Measurements from ENCODE around the gene JAG2.

DNA sequence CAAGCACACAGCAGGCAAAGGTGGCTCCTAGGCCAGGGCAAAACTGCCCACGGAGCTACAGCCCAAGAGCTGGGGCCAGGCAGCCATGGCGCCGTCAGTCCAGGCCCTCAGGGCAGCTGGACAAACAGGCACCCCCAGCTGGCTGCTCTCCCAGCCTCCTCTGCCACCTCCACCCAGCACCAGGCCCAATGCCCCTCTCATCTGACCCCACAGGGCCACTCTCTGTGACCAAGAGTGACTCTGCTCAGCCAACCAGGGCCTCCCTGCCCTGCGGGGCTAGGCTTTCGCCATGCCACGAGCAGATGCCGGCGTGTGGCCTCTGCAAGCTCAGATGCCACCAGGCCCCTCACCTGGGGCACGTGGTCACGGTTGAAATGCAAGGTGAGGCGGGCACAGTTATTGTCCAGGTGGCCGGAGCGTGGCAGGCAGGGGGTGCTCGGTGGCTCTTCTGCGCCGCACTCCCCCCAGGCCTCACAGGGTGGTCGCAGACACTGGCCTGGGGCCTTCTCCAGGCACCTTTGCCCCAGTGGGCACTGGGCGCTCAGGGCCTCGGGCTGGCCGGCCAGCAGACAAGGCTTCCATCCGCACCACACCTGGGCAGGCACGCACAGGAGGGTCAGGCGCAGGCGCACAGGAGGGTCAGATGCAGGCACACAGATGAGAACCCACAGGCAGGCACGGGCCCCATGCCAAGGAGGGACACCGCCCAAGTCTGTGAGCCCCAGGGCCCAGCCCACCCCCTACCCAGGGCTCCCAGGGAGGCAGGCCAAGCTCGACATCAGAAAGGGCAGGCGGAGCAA, 23.0 kb downstream of the JAG2 start:
- no peak for TF ChIP-seq POLR2AphosphoS5 (IDR thresholded peaks at IDR 0.05; ENCODE audit: borderline replicate concordance, low read depth, low read length)
- no peak for TF ChIP-seq EZH2 (IDR thresholded peaks at IDR 0.05)
